Heart right ventricle (tissue), 16 donors: ENCODE data around the gene ZNF226. TPM values are rescaled to one million over a fixed set of nuclear protein-coding genes. Genes with fewer than 3 reads are reported as not detected.
"Not testable (repeated sequence)": the region's sequence is repeated elsewhere in the genome, so short reads cannot be mapped to it uniquely, and the experiment has no call there.

ENCODE experiments used
- ATAC-seq, 8 donors: fragments of 200-7000 bp; cut with Tn5 transposase; one replicate each; pipeline ENCODE4 v1.9.1; 2020; ENCODE audit warnings: mild to moderate bottlenecking in 8 of 8, moderate library complexity in 8 of 8, moderate number of reproducible peaks in 1 of 8
- DNase-seq, 2 donors: peaks; one replicate each; pipeline ENCODE4 v3.0.0-alpha.2; 2020
- H3K27ac ChIP-seq, 10 donors: fragments of 200-600 bp; sonication (generic) in 2 of 10; one replicate each; pipeline versions ENCODE4 v1.5.0 to v1.8.0; 2020 to 2022; ENCODE audit warnings: mild to moderate bottlenecking in 3 of 10
- H3K27me3 ChIP-seq, 7 donors: fragments of 200-600 bp; one replicate each; pipeline ENCODE4 v1.8.0; 2021 to 2022; ENCODE audit warnings: mild to moderate bottlenecking in 2 of 7
- H3K36me3 ChIP-seq, 9 donors: fragments of 200-600 bp; sonication (generic) in 1 of 9; one replicate each; pipeline versions ENCODE4 v1.5.0 to v1.8.0; 2020 to 2022; ENCODE audit warnings: mild to moderate bottlenecking in 2 of 9
- H3K4me1 ChIP-seq, 9 donors: fragments of 200-600 bp; sonication (generic) in 1 of 9; one replicate each; pipeline versions ENCODE4 v1.5.0 to v1.8.0; 2020 to 2022; ENCODE audit warnings: mild to moderate bottlenecking in 4 of 9
- H3K4me3 ChIP-seq, 10 donors: fragments of 200-600 bp; sonication (generic) in 2 of 10; one replicate each; pipeline versions ENCODE4 v1.5.0 to v1.8.0; 2020 to 2022; ENCODE audit warnings: mild to moderate bottlenecking in 7 of 10, moderate library complexity in 2 of 10
- H3K9me3 ChIP-seq, 11 donors: fragments of 200-600 bp in 10 of 11; sonication (generic) in 2 of 11; one replicate each; pipeline versions ENCODE4 v1.5.0 to v1.8.0; 2013 to 2022; ENCODE audit warnings: mild to moderate bottlenecking in 2 of 11, control low read depth in 1 of 11, moderate library complexity in 1 of 11
- CTCF ChIP-seq, 9 donors: fragments of 200-600 bp; sonication (generic) in 2 of 9; IDR thresholded peaks; one replicate each; pipeline versions ENCODE4 v1.5.0 to v1.8.0; 2021 to 2022; ENCODE audit warnings: antibody characterized with exemption in 9 of 9, mild to moderate bottlenecking in 5 of 9, moderate library complexity in 1 of 9
- WGBS, 2 donors: extraction: QIAGEN DNeasy Blood & Tissue Kit; methylation state at CpG; one replicate each; pipeline ENCODE4 v1.1.7; 2013; ENCODE audit warnings: inconsistent platforms in 1 of 2; 5-methylcytosine and 5-hydroxymethylcytosine counted together
- intact Hi-C, 10 donors: fragments of 100-400 bp; cut with DNase I; formaldehyde crosslinking; loops; one replicate each; pipeline versions ENCODE4 v1.11.1 to v1.14.2; 2022
- polyA plus RNA-seq, 2 donors: library from polyadenylated mRNA; stranded (reverse); fragments of 200-250 nt; gene quantifications; one replicate each; pipeline ENCODE4 v1.2.3, GENCODE V29; 2013
- total RNA-seq, 10 donors: library from RNA; stranded (reverse); fragmentation: NEBNext Ultra II Directional in 3 of 10; extraction: Animal tissue kit (Norgen Biotek cat#: 25700) in 3 of 10; gene quantifications; one replicate each; pipeline versions ENCODE4 v1.2.1 to v1.2.4, GENCODE V29; 2021 to 2023
- donor health status: Arrhythmogenic right ventricular cardiomyopathy.
- donor health status: ischemic (EF 13 %, LVEDD 7.1; RV severe dilation, severe dysfunction).
- donor health status: healthy with polysubstance abuse.
- donor health status: DM: no; HTN: yes; CAD: no.
- donor health status: DM: no; HTN: no; CAD: no.
- donor health status: ischemic (EF 25% LVEDD 6.9; RV normal size, moderate dysfunction).
- donor health status: ischemic (EF 25% LVEDD 5.7; RV mildly dilated, moderate dysfunction).
- donor health status: healthy.
- donor health status: DM: yes; HTN: yes; CAD: no.
- donor health status: Ischemic cardiomyopathy.
- donor health status: ischemic (EF 35%, LVEDD 5.7; RV mildly dilated, moderate dysfunction).
- donor health status: nonischemic (EF 11% LVEDD 7.7; RV severe dilation, severe dysfunction).
- donor health status: DM: yes; HTN: yes; CAD: no.
- donor health status: PGD.
- donor health status: ischemic (EF 29% LVEDD 5.4; RV normal size, mild dysfunction).
- donor health status: nonischemic (EF 23%, LVEDD 6.1; RV moderate dilation, normal function).

Gene ZNF226
- total and polyA plus RNA-seq, 12 donors, result 14.6 to 30.6 (median 21.7) TPM

GRCh38 chr19:44202470-44202869 lies 37.6 kb downstream of the ZNF226 start:
- intact Hi-C loops, result no loop called here

GRCh38 chr19:44202974-44203373 lies 38.1 kb downstream of the ZNF226 start:
- Histone ChIP-seq H3K4me3 (no peak overlapping the region), H3K4me1 (peaks cover 0 to 3% (median 2%) of the 10 kb centered on the region in 9 donors), H3K9me3 (peaks cover 0 to 47% (median 0%) of the 10 kb centered on the region in 11 donors), H3K27ac (no peak overlapping the region), H3K27me3 (peaks cover 0 to 5% (median 0%) of the 10 kb centered on the region in 7 donors), H3K36me3 (no peaks in the 10 kb centered on the region)
- DNase-seq (no peak), ATAC-seq (no peak)
- TF ChIP-seq CTCF (IDR thresholded peaks at IDR 0.05), result no peak
- intact Hi-C loops, result no loop called here
- 89% methylated on average over 2 of the region's 2 CpGs; no CpG with 5 or more reads in 1 of the 2 donors for WGBS, 2 donors

More at GRCh38 chr19:44202470-44202869, 37.6 kb downstream of the ZNF226 start:
- H3K27me3 ChIP-seq, result peaks cover 0 to 5% (median 0%) of the 10 kb centered on the region in 7 donors
- WGBS, 2 donors, result 79 to 80% methylated on average over 1 of the region's 1 CpG
- no peaks in the 10 kb centered on the region for H3K36me3 ChIP-seq
- no peak for TF ChIP-seq CTCF (IDR thresholded peaks at IDR 0.05)
- peaks cover 0 to 47% (median 0%) of the 10 kb centered on the region in 11 donors for H3K9me3 ChIP-seq
- H3K4me1 ChIP-seq, result no peaks in the 10 kb centered on the region
- DNase-seq (no peak), ATAC-seq (no peak)
- no peak overlapping the region for H3K4me3 ChIP-seq
- H3K27ac ChIP-seq, result no peak overlapping the region

- H3K9me3 ChIP-seq, result peaks cover 0 to 42% (median 0%) of the 10 kb centered on the region in 11 donors
- H3K27me3 ChIP-seq, intact Hi-C loops, H3K27ac ChIP-seq, ATAC-seq, H3K36me3 ChIP-seq, H3K4me3 ChIP-seq, DNase-seq: not testable (repeated sequence)
- WGBS, 2 donors, result 94% methylated on average over 31 of the region's 31 CpGs
- H3K4me1 ChIP-seq, result peaks cover 0 to 11% (median 8%) of the 10 kb centered on the region in 9 donors
These were observed 39.0 kb downstream of the ZNF226 start for GRCh38 chr19:44203877-44204276.

GRCh38 chr19:44204772-44205171 lies 39.9 kb downstream of the ZNF226 start:
- DNase-seq (no peak), ATAC-seq (no peak)
- TF ChIP-seq CTCF (IDR thresholded peaks at IDR 0.05), result no peak
- H3K27me3 ChIP-seq, result peaks cover 0 to 5% (median 0%) of the 10 kb centered on the region in 7 donors
- no peaks in the 10 kb centered on the region for H3K36me3 ChIP-seq
- no peak overlapping the region for H3K27ac ChIP-seq
- H3K4me3 ChIP-seq, result no peak overlapping the region
- WGBS, 2 donors, result 80 to 81% methylated on average over 2 of the region's 2 CpGs
- intact Hi-C loops, result loop anchor here in 2 of 10 donors (5.0 kb wide), 2 partner anchors 37 to 92 kb away; partner anchors contain the start of genes ZNF225 (in 1 of the 2) and ZNF226 (in 1 of the 2)
- H3K4me1 ChIP-seq, result peaks cover 0 to 11% (median 8%) of the 10 kb centered on the region in 9 donors
- H3K9me3 ChIP-seq, result peaks cover 0 to 40% (median 0%) of the 10 kb centered on the region in 11 donors
